Erythroblast (primary cell): Measurements from ENCODE around the gene TRAF5.
"Not testable (repeated sequence)": the region's sequence is repeated elsewhere in the genome, so short reads cannot be mapped to it uniquely, and the experiment has no call there.

ENCODE experiments used
- DNase-seq, 2 experiments: peaks; one replicate each; lab custom pipeline; 2025; lab: John Stamatoyannopoulos, UW
- GATA1 ChIP-seq: IDR thresholded peaks from 2 replicates; pipeline ENCODE4 v1.6.1; 2011; ENCODE audit warnings: low read depth, mild to moderate bottlenecking, control low read depth, low read length, moderate library complexity
- POLR2A ChIP-seq: IDR thresholded peaks from 2 replicates; pipeline ENCODE4 v1.6.1; 2011; ENCODE audit warnings: mild to moderate bottlenecking, low read length

Gene TRAF5

GRCh38 chr1:211386921-211387320 lies 60.3 kb downstream of the TRAF5 start:
- DNase-seq = no peak
- TF ChIP-seq POLR2A = no peak
- TF ChIP-seq GATA1 = no peak

GRCh38 chr1:211390829-211391228 lies 64.2 kb downstream of the TRAF5 start:
- DNase-seq = not testable (repeated sequence)

- DNase-seq = no peak
- TF ChIP-seq POLR2A (no peak), GATA1 (no peak)
Measured at GRCh38 chr1:211393203-211393602, 66.6 kb downstream of the TRAF5 start.

- DNase-seq = not testable (repeated sequence)
Measured at GRCh38 chr1:211398266-211398930, 71.8 kb downstream of the TRAF5 start.

GRCh38 chr1:211399851-211400393 lies 73.3 kb downstream of the TRAF5 start:
- not testable (repeated sequence) for DNase-seq

- not testable (repeated sequence) for DNase-seq
Measured at GRCh38 chr1:211401751-211402150, 75.1 kb downstream of the TRAF5 start.

- not testable (repeated sequence) for DNase-seq
Measured at GRCh38 chr1:211406086-211406485, 79.5 kb downstream of the TRAF5 start.

- DNase-seq = not testable (repeated sequence)
Measured at GRCh38 chr1:211407749-211408148, 81.1 kb downstream of the TRAF5 start.

GRCh38 chr1:211411639-211412038 lies 85.0 kb downstream of the TRAF5 start:
- TF ChIP-seq POLR2A = no peak
- no peak for TF ChIP-seq GATA1
- DNase-seq = no peak

GRCh38 chr1:211415700-211416099 lies 89.1 kb downstream of the TRAF5 start:
- TF ChIP-seq POLR2A = no peak
- no peak for TF ChIP-seq GATA1
- no peak for DNase-seq

GRCh38 chr1:211416246-211416627 lies 89.6 kb downstream of the TRAF5 start:
- peak; percentile 50 to 52 for DNase-seq

GRCh38 chr1:211416628-211417323 lies 90.1 kb downstream of the TRAF5 start:
- peak; percentile 38 to 43 for DNase-seq

- no peak for DNase-seq
- TF ChIP-seq POLR2A (no peak), GATA1 (no peak)
Measured at GRCh38 chr1:211420389-211420788, 93.8 kb downstream of the TRAF5 start.

- no peak for DNase-seq
- TF ChIP-seq GATA1 (no peak), POLR2A (no peak)
Measured at GRCh38 chr1:211420845-211421454, 94.3 kb downstream of the TRAF5 start.

GRCh38 chr1:211424018-211424417 lies 97.4 kb downstream of the TRAF5 start:
- TF ChIP-seq GATA1 = no peak
- no peak for TF ChIP-seq POLR2A
- no peak for DNase-seq
